Measurements from ENCODE around the gene DOCK8.

DNA sequence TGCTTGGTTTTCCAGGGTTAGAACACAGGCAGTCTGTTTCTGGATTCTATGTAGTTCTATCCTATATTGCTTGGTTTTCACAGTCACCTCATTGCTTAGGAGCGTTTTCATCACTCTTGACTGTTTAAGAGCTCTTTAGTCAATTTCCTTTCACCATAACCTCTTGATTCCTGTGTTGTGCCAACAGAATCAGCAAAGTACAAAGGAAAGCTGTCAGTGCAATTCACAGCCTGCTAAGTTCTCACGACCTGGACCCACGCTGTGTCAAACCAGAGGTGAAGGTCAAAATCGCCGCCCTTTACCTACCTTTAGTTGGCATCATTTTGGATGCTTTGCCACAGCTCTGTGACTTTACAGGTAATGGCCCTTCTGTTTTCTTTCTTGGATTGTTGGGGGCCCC, 199.9 kb downstream of the DOCK8 start:
- TF ChIP-seq OSR1 (CRISPR knock-in tag; IDR thresholded peaks at IDR 0.05): no peak
- no peak for TF ChIP-seq CSDC2 (CRISPR knock-in tag; IDR thresholded peaks at IDR 0.05)
- no peak for TF ChIP-seq ISL1 (CRISPR knock-in tag; IDR thresholded peaks at IDR 0.05)
- TF ChIP-seq, protein P1, sequence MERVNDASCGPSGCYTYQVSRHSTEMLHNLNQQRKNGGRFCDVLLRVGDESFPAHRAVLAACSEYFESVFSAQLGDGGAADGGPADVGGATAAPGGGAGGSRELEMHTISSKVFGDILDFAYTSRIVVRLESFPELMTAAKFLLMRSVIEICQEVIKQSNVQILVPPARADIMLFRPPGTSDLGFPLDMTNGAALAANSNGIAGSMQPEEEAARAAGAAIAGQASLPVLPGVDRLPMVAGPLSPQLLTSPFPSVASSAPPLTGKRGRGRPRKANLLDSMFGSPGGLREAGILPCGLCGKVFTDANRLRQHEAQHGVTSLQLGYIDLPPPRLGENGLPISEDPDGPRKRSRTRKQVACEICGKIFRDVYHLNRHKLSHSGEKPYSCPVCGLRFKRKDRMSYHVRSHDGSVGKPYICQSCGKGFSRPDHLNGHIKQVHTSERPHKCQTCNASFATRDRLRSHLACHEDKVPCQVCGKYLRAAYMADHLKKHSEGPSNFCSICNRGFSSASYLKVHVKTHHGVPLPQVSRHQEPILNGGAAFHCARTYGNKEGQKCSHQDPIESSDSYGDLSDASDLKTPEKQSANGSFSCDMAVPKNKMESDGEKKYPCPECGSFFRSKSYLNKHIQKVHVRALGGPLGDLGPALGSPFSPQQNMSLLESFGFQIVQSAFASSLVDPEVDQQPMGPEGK (CRISPR knock-in tag; IDR thresholded peaks at IDR 0.05; ENCODE audit: borderline replicate concordance): no peak
- no peak for TF ChIP-seq ZFP3 (CRISPR knock-in tag; IDR thresholded peaks at IDR 0.05)
- no peak for TF ChIP-seq RARB (CRISPR knock-in tag; IDR thresholded peaks at IDR 0.05)
- no peak for TF ChIP-seq ZNF565 (CRISPR knock-in tag; conservative IDR thresholded peaks at IDR 0.05; ENCODE audit: low read depth)
- no peak for TF ChIP-seq ARNTL (CRISPR knock-in tag; IDR thresholded peaks at IDR 0.05; ENCODE audit: borderline replicate concordance, low read depth)
- no peak for TF ChIP-seq PPARA (CRISPR knock-in tag; IDR thresholded peaks at IDR 0.05; ENCODE audit: borderline replicate concordance)
- TF ChIP-seq, protein P2, sequence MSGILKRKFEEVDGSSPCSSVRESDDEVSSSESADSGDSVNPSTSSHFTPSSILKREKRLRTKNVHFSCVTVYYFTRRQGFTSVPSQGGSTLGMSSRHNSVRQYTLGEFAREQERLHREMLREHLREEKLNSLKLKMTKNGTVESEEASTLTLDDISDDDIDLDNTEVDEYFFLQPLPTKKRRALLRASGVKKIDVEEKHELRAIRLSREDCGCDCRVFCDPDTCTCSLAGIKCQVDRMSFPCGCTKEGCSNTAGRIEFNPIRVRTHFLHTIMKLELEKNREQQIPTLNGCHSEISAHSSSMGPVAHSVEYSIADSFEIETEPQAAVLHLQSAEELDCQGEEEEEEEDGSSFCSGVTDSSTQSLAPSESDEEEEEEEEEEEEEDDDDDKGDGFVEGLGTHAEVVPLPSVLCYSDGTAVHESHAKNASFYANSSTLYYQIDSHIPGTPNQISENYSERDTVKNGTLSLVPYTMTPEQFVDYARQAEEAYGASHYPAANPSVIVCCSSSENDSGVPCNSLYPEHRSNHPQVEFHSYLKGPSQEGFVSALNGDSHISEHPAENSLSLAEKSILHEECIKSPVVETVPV (CRISPR knock-in tag; IDR thresholded peaks at IDR 0.05): no peak

Data from SK-N-SH treated with all-trans-retinoic acid at 6 μM for 48 hours (cell line).